HG03066 (cell line): Measurements from ENCODE around the gene ASRGL1.

ENCODE experiments used
- ATAC-seq: cut with Tn5 transposase; IDR thresholded peaks from one replicate; pipeline ENCODE4 v1.9.1; 2021; ENCODE audit warnings: low read depth; ENCODE audit not compliant: unreplicated experiment

ASRGL1 gene

DNA sequence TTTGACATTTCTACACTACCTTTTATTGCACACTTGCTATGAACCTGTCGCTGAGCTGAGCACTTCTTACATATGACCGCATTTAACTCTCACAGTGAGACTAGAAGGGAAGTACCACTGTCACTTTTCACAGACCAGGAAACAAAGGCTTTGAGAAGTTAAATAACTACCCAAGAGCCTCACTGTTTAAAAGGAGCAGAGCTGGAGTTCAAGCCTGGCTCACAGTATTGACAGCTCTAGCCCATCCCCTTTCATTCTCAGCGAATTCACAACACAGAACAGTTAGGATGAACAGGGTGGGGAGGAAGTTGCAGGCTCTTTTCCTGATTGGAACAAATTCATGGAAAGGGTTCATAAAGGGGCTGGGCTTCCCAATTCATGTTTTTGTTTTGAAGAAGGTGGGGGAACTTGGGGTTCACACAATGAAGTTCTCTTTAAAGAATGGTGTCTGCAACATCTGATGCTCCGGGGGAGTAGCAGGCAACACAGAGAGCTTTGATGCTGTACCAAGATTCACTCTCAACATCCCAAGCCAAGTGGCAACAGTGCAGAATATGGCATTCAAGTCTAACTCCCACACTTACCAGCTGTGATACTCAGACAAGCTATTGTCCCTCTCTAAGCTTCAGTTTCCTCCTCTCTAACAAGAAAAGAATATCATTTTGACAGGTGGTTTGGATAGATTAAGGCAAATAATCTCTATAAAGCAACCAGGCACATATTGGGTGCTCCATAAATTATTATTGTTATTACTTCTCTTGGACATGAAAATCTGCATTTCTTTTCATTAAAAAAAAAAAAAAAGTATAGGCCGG lies 98.8 kb downstream of the ASRGL1 start:
- no peak for ATAC-seq

DNA sequence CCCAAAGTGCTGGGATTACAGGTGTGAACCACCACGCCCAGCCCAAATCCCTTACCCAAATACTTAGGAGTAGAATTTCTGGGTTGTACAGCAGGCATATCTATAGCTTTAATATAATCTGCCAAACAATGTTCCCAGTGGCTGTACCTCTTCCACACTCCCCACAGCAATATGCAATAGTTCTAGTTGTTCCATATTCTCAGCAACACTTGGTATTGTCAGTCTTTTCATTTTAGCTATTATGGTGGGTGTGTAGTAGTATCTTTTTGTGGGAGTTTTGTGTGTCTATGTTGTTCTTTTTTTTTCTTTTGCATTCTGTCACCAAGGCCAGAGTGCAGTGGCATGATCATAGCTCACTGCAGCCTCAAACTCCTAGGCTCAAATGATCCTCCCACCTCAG lies 100.4 kb downstream of the ASRGL1 start:
- ATAC-seq, result no peak

DNA sequence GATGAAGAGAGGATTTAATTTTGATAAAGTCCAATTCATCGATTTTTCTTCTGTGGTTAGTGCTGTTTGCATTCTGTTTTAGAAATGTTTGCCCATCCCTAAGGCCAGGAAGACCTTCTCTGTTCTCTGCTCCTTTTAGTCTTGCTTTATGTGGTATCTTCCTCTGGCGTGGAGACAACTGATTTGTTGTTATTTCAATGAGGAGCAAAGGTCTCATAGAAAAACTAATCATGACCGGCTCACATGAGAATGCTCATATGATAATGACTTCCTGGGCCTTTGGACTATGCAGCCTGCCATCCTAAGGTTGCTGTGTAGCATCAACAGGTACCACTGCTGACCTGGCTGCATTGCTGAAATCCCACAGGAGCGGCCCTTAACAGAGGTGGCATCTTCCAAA lies 101.4 kb downstream of the ASRGL1 start:
- ATAC-seq, result no peak

DNA sequence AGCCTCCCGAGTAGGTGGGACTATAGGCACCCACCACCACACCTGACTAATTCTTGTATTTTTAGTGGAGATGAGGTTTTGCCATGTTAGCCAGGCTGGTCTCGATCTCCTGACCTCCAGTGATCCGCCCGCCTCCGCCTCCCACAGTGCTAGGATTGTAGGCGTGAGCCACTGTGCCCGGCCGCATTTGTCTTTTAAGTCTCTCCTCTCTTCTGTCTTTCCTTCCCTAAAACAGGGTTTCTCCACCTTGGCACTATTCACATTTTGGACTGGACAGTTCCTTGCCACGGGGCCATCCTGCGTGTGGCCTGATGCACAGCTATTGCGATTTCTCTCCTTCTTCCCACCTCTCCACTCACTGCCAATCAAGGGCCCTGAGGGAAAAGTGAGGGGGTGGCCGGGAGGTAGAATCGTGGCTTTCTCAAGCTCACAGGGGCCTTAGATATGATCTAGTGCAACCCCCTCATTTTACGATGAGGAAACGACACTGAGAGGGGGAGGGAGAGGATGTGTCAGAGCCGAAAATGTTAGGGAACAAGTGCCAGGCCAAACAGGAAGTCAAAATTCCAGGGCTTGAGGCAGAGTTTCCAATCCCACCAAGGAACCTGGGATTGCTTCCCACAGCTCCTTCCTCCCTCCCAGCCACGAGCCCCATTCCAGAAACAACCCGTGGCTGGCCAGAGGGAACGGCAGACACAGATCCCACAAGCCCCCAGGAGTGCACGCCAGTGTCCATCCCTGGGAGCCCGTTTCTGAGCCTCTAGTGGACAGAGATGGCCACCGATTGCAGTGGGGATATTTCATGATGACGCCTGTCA lies 102.7 kb downstream of the ASRGL1 start:
- ATAC-seq, result no peak
